Activated naive CD8-positive, alpha-beta T cell treated with anti-CD3 and anti-CD28 coated beads, Interleukin-2, amount 50 U/mL, for 24 hours (primary cell): ENCODE results near the gene TBXAS1.

Source experiments
- ATAC-seq: fragments of 150-1000 bp; cut with Tn5 transposase; one replicate; pipeline ENCODE4 v1.10.0; 2021
- DNase-seq: peaks from one replicate; pipeline ENCODE4 v3.0.0; 2021
- H3K27ac Mint-ChIP-seq: one replicate; pipeline ENCODE4 v1.8.0; 2021; ENCODE audit warnings: mild to moderate bottlenecking, mixed read lengths
- H3K27me3 Mint-ChIP-seq: one replicate; pipeline ENCODE4 v1.8.0; 2021; ENCODE audit warnings: mixed read lengths
- H3K36me3 Mint-ChIP-seq: one replicate; pipeline ENCODE4 v1.8.0; 2021; ENCODE audit warnings: low read depth, mixed read lengths
- H3K4me1 Mint-ChIP-seq: one replicate; pipeline ENCODE4 v1.8.0; 2021; ENCODE audit warnings: mixed read lengths
- H3K4me3 Mint-ChIP-seq: one replicate; pipeline ENCODE4 v1.8.0; 2021; ENCODE audit warnings: mild to moderate bottlenecking, moderate library complexity, mixed read lengths
- H3K9me3 Mint-ChIP-seq: one replicate; pipeline ENCODE4 v1.8.0; 2021; ENCODE audit warnings: mixed read lengths

TBXAS1 gene

GRCh38 chr7:139941866-139942265, 112.8 kb downstream of the TBXAS1 start:
- H3K27me3 Mint-ChIP-seq = peaks cover 8% of the 10 kb centered on the region
- H3K27ac Mint-ChIP-seq = no peak overlapping the region
- peaks cover 18% of the 10 kb centered on the region for H3K4me1 Mint-ChIP-seq
- ATAC-seq (no peak), DNase-seq (no peak)
- H3K36me3 Mint-ChIP-seq = peaks cover 4% of the 10 kb centered on the region
- H3K9me3 Mint-ChIP-seq = peaks cover 19% of the 10 kb centered on the region
- no peak overlapping the region for H3K4me3 Mint-ChIP-seq

GRCh38 chr7:139942636-139943035, 113.6 kb downstream of the TBXAS1 start:
- Mint-ChIP-seq H3K9me3 (peaks cover 23% of the 10 kb centered on the region), H3K27me3 (peaks cover 8% of the 10 kb centered on the region), H3K4me1 (peaks cover 11% of the 10 kb centered on the region)

GRCh38 chr7:139943401-139943800, 114.3 kb downstream of the TBXAS1 start:
- DNase-seq (no peak), ATAC-seq (no peak)
- Mint-ChIP-seq H3K27ac (no peak overlapping the region), H3K36me3 (peaks cover 7% of the 10 kb centered on the region), H3K4me1 (peaks cover 11% of the 10 kb centered on the region), H3K4me3 (no peak overlapping the region), H3K9me3 (peaks cover 23% of the 10 kb centered on the region), H3K27me3 (peaks cover 8% of the 10 kb centered on the region)

More at GRCh38 chr7:139942636-139943035, 113.6 kb downstream of the TBXAS1 start:
- Mint-ChIP-seq H3K27ac (no peak overlapping the region), H3K4me3 (no peak overlapping the region), H3K36me3 (peaks cover 7% of the 10 kb centered on the region)
- no peak for ATAC-seq
- DNase-seq = no peak

- Mint-ChIP-seq H3K36me3 (peaks cover 7% of the 10 kb centered on the region), H3K9me3 (peaks cover 23% of the 10 kb centered on the region), H3K27me3 (peaks cover 8% of the 10 kb centered on the region), H3K4me3 (no peak overlapping the region), H3K27ac (no peak overlapping the region), H3K4me1 (peaks cover 11% of the 10 kb centered on the region)
- no peak for ATAC-seq
- no peak for DNase-seq
Measured at GRCh38 chr7:139944248-139944647, 115.2 kb downstream of the TBXAS1 start.

GRCh38 chr7:139946533-139946932, 117.5 kb downstream of the TBXAS1 start:
- no peak for ATAC-seq
- Mint-ChIP-seq H3K4me1 (no peaks in the 10 kb centered on the region), H3K4me3 (no peak overlapping the region)

GRCh38 chr7:139947021-139947420, 118.0 kb downstream of the TBXAS1 start:
- DNase-seq = no peak
- Mint-ChIP-seq H3K36me3 (peaks cover 7% of the 10 kb centered on the region), H3K27me3 (peaks cover 8% of the 10 kb centered on the region), H3K27ac (no peak overlapping the region), H3K4me3 (no peak overlapping the region), H3K9me3 (peaks cover 23% of the 10 kb centered on the region), H3K4me1 (no peaks in the 10 kb centered on the region)
- no peak for ATAC-seq

More at GRCh38 chr7:139946533-139946932, 117.5 kb downstream of the TBXAS1 start:
- Mint-ChIP-seq H3K9me3 (peaks cover 23% of the 10 kb centered on the region), H3K36me3 (peaks cover 7% of the 10 kb centered on the region), H3K27ac (no peak overlapping the region), H3K27me3 (peaks cover 8% of the 10 kb centered on the region)
- no peak for DNase-seq

- H3K27ac Mint-ChIP-seq = no peak overlapping the region
- no peak for ATAC-seq
- peaks cover 23% of the 10 kb centered on the region for H3K9me3 Mint-ChIP-seq
- DNase-seq = no peak
- H3K36me3 Mint-ChIP-seq = peaks cover 7% of the 10 kb centered on the region
- no peaks in the 10 kb centered on the region for H3K4me1 Mint-ChIP-seq
- H3K27me3 Mint-ChIP-seq = peaks cover 8% of the 10 kb centered on the region
- no peak overlapping the region for H3K4me3 Mint-ChIP-seq
Measured at GRCh38 chr7:139948167-139948566, 119.1 kb downstream of the TBXAS1 start.

- Mint-ChIP-seq H3K4me3 (no peak overlapping the region), H3K27me3 (peaks cover 8% of the 10 kb centered on the region), H3K27ac (no peak overlapping the region), H3K36me3 (peaks cover 7% of the 10 kb centered on the region), H3K4me1 (no peaks in the 10 kb centered on the region), H3K9me3 (peaks cover 23% of the 10 kb centered on the region)
- ATAC-seq (no peak), DNase-seq (no peak)
Measured at GRCh38 chr7:139948587-139949335, 119.7 kb downstream of the TBXAS1 start.

GRCh38 chr7:139949629-139950028, 120.6 kb downstream of the TBXAS1 start:
- H3K4me1 Mint-ChIP-seq = no peaks in the 10 kb centered on the region
- ATAC-seq (no peak), DNase-seq (no peak)
- peaks cover 23% of the 10 kb centered on the region for H3K9me3 Mint-ChIP-seq
- no peak overlapping the region for H3K4me3 Mint-ChIP-seq
- H3K36me3 Mint-ChIP-seq = peaks cover 7% of the 10 kb centered on the region
- peaks cover 3% of the 10 kb centered on the region for H3K27me3 Mint-ChIP-seq
- no peak overlapping the region for H3K27ac Mint-ChIP-seq

GRCh38 chr7:139950881-139951525, 121.9 kb downstream of the TBXAS1 start:
- Mint-ChIP-seq H3K4me3 (no peak overlapping the region), H3K9me3 (peaks cover 13% of the 10 kb centered on the region), H3K4me1 (no peaks in the 10 kb centered on the region), H3K36me3 (peaks cover 4% of the 10 kb centered on the region), H3K27me3 (no peaks in the 10 kb centered on the region), H3K27ac (no peak overlapping the region)
- DNase-seq = no peak
- no peak for ATAC-seq

- Mint-ChIP-seq H3K4me3 (no peak overlapping the region), H3K4me1 (no peaks in the 10 kb centered on the region), H3K36me3 (no peaks in the 10 kb centered on the region), H3K27me3 (no peaks in the 10 kb centered on the region), H3K9me3 (no peaks in the 10 kb centered on the region), H3K27ac (no peak overlapping the region)
- DNase-seq = no peak
- no peak for ATAC-seq
Measured at GRCh38 chr7:139953229-139953628, 124.2 kb downstream of the TBXAS1 start.

- no peaks in the 10 kb centered on the region for H3K9me3 Mint-ChIP-seq
- H3K27ac Mint-ChIP-seq = no peak overlapping the region
- H3K4me3 Mint-ChIP-seq = no peak overlapping the region
Measured at GRCh38 chr7:139955109-139955820, 126.2 kb downstream of the TBXAS1 start.

GRCh38 chr7:139958599-139959284, 129.7 kb downstream of the TBXAS1 start:
- Mint-ChIP-seq H3K36me3 (no peaks in the 10 kb centered on the region), H3K4me3 (no peak overlapping the region), H3K9me3 (no peaks in the 10 kb centered on the region), H3K27me3 (no peaks in the 10 kb centered on the region), H3K4me1 (peaks cover 3% of the 10 kb centered on the region), H3K27ac (no peak overlapping the region)
- DNase-seq (no peak), ATAC-seq (no peak)

More at GRCh38 chr7:139955109-139955820, 126.2 kb downstream of the TBXAS1 start:
- ATAC-seq (no peak), DNase-seq (no peak)
- Mint-ChIP-seq H3K27me3 (no peaks in the 10 kb centered on the region), H3K4me1 (no peaks in the 10 kb centered on the region), H3K36me3 (no peaks in the 10 kb centered on the region)

- no peaks in the 10 kb centered on the region for H3K9me3 Mint-ChIP-seq
- no peaks in the 10 kb centered on the region for H3K36me3 Mint-ChIP-seq
- DNase-seq = no peak
- no peaks in the 10 kb centered on the region for H3K27me3 Mint-ChIP-seq
- H3K4me3 Mint-ChIP-seq = no peak overlapping the region
- no peak overlapping the region for H3K27ac Mint-ChIP-seq
- H3K4me1 Mint-ChIP-seq = peaks cover 3% of the 10 kb centered on the region
- ATAC-seq = no peak
Measured at GRCh38 chr7:139959285-139959628, 130.2 kb downstream of the TBXAS1 start.
